NB4 (cell line): ENCODE results near the gene SMC5.
"Not testable (repeated sequence)": the region's sequence is repeated elsewhere in the genome, so short reads cannot be mapped to it uniquely, and the experiment has no call there.

Source experiments
- POLR2A ChIP-seq: IDR thresholded peaks from 2 replicates; pipeline ENCODE4 v1.6.1; 2011; ENCODE audit warnings: mild to moderate bottlenecking; ENCODE audit not compliant: insufficient read length; ENCODE audit errors: extremely low read depth
- TF ChIP-seq, protein P1 (sequence below): IDR thresholded peaks from one replicate; pipeline ENCODE4 v1.5.1; 2012; ENCODE audit warnings: low read depth, low read length
- TF ChIP-seq, protein P2 (sequence below): IDR thresholded peaks from 2 replicates; pipeline ENCODE4 v1.6.1; 2011; ENCODE audit warnings: low read depth, low read length

DNA sequence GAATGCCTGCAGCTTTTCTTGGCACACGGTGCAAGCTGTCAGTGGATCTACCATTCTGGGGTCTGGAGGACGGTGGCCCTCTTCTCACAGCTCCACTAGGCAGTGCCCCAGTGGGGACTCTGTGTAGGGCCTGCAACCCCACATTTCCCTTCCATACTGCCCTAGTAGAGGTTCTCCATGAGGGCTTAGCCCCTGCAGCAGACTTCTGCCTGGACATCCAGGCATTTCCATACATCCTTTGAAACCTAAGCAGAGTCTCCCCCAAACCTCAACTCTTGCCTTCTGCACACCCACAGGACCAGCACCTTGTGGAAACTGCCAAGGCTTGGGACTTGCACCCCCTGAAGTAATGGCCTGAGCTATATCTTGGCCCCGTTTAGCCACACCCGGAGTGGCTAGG, 69.8 kb downstream of the SMC5 start:
- TF ChIP-seq, protein P1, sequence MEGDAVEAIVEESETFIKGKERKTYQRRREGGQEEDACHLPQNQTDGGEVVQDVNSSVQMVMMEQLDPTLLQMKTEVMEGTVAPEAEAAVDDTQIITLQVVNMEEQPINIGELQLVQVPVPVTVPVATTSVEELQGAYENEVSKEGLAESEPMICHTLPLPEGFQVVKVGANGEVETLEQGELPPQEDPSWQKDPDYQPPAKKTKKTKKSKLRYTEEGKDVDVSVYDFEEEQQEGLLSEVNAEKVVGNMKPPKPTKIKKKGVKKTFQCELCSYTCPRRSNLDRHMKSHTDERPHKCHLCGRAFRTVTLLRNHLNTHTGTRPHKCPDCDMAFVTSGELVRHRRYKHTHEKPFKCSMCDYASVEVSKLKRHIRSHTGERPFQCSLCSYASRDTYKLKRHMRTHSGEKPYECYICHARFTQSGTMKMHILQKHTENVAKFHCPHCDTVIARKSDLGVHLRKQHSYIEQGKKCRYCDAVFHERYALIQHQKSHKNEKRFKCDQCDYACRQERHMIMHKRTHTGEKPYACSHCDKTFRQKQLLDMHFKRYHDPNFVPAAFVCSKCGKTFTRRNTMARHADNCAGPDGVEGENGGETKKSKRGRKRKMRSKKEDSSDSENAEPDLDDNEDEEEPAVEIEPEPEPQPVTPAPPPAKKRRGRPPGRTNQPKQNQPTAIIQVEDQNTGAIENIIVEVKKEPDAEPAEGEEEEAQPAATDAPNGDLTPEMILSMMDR, result not testable (repeated sequence)
- TF ChIP-seq, protein P2, sequence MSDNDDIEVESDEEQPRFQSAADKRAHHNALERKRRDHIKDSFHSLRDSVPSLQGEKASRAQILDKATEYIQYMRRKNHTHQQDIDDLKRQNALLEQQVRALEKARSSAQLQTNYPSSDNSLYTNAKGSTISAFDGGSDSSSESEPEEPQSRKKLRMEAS, result not testable (repeated sequence)
- TF ChIP-seq POLR2A, result not testable (repeated sequence)
